H1 (cell line): ENCODE results near the gene WDR3. TPM values are rescaled to one million over a fixed set of nuclear protein-coding genes. Genes with fewer than 3 reads are reported as not detected.

Experiments
- JUN ChIP-seq: IDR thresholded peaks from 2 replicates; pipeline ENCODE4 v1.6.1; 2011; ENCODE audit warnings: low read depth, mild to moderate bottlenecking, improper control_type of control experiment, low read length
- MAFK ChIP-seq: IDR thresholded peaks from 2 replicates; pipeline ENCODE4 v1.6.1; 2012; ENCODE audit warnings: low read depth, mild to moderate bottlenecking, improper control_type of control experiment, low read length
- RAD21 ChIP-seq, 2 experiments: IDR thresholded peaks in 1 of 2; conservative IDR thresholded peaks in 1 of 2; 2 replicates each; pipeline ENCODE4 v1.6.1; 2011; ENCODE audit warnings: low read depth in 2 of 2, low read length in 2 of 2, improper control_type of control experiment in 1 of 2, inconsistent platforms in 1 of 2, mild to moderate bottlenecking in 1 of 2, moderate library complexity in 1 of 2
- SIN3A ChIP-seq, 2 experiments: IDR thresholded peaks in 1 of 2; conservative IDR thresholded peaks in 1 of 2; 2 replicates each; pipeline ENCODE4 v1.6.1; 2011 to 2012; ENCODE audit warnings: low read length in 2 of 2, improper control_type of control experiment in 1 of 2, low read depth in 1 of 2, mild to moderate bottlenecking in 1 of 2
- SIRT6 ChIP-seq: IDR thresholded peaks from one replicate; pipeline ENCODE4 v1.7.1; 2012; ENCODE audit warnings: low read length, inconsistent platforms
- TAF1 ChIP-seq: IDR thresholded peaks from 2 replicates; pipeline ENCODE4 v1.6.1; 2011; ENCODE audit warnings: mild to moderate bottlenecking, low read depth, low read length
- polyA plus RNA-seq, 7 experiments: library from polyadenylated mRNA; depleted of rRNA in 3 of 7; stranded (reverse) in 5 of 7; unstranded in 2 of 7; fragments of >200 nt in 5 of 7; fragments of 200-250 nt in 2 of 7; gene quantifications; 1 replicate in 5 of 7; 2 replicates in 1 of 7; 4 replicates in 1 of 7; pipeline versions ENCODE4 v1.2.1 to v1.2.3, GENCODE V29; 2011 to 2013; ENCODE audit warnings: missing spikeins in 2 of 7, mixed read lengths in 2 of 7
- total RNA-seq: library from RNA; stranded (reverse); fragmentation: NEBNext Ultra II Directional; extraction: Animal tissue kit (Norgen Biotek cat#: 25700); gene quantifications from 2 replicates; pipeline ENCODE4 v1.2.1, GENCODE V29; 2021

WDR3 gene
- total and polyA plus RNA-seq, 2 of the 8 experiments (the other 6 are each of a cell fraction or from before 2014, with no cell fraction given): 18.2 to 67.9 TPM

GRCh38 chr1:117902944-117903343 lies 26.6 kb upstream of the WDR3 start (continued):
- TF ChIP-seq MAFK (no peak), RAD21 (IDR thresholded peaks at IDR 0.05 in 1 of 2, conservative IDR thresholded peaks at IDR 0.05 in 1 of 2; ENCODE audit: low read depth in 2 of 2, low read length in 2 of 2) (no peak), SIN3A (conservative IDR thresholded peaks at IDR 0.05 in 1 of 2, IDR thresholded peaks at IDR 0.05 in 1 of 2; ENCODE audit: low read depth in 1 of 2, low read length in 2 of 2) (no peak), JUN (no peak), TAF1 (no peak), SIRT6 (no peak)
